Measurements from ENCODE around the gene POU5F1. TPM values are rescaled to one million over a fixed set of nuclear protein-coding genes. Genes with fewer than 3 reads are reported as not detected.
A peak's percentile ranks its signal among the peaks of the same experiment; 100 is the strongest.

The POU5F1 gene
- total and polyA plus RNA-seq, 2 donors from 2014 or later: 7.9 to 19.9 TPM

DNA sequence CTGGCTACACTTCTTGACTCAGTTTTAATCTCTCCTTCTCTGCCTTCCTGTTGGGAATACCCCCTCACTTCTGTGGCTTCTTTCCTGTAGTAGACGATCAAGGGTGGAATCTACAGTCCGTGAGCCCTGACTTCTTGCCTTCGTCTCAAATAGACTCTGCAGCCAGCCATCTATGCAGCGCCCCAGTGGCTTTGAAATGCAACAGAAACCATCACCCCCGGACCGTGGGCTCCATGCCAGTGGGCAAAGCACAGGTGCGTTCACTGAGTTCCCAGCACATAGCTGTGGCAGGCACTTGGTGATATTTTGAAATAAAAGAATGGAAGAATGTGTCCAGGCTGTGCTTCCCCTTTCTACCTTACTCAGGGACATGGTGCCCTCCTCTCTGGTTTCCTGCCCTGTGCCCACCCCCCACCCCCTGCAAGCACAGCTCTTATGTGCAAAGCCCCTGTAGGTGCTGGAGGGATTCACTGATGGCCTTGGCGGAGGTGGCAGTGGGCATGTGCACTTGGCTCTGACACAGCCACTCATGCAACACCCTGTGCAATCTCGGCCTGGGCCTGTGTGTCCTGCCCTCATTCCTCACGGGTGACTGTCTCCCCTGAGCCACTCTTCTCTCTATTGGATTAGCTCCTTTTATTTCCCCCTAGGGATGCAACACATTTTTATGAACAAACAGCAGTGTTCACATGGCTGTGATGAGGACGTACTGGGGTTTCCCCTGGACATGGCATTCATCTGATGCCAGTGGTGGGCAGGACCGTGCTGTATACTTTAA is 44.7 kb downstream of the POU5F1 start:
- no peak overlapping the region for H3K27ac ChIP-seq (ENCODE audit: low read depth in 2 of 2, low read length in 2 of 2)
- H3K4me3 ChIP-seq (ENCODE audit: low read length in 3 of 3): no peak overlapping the region
- no peak for DNase-seq
- intact Hi-C loops (cut with DNase I): no loop called here
- H3K4me1 ChIP-seq (ENCODE audit: control insufficient read depth in 2 of 3, insufficient read depth in 2 of 3, low read depth in 1 of 3, low read length in 3 of 3): peaks cover 0 to 11% (median 0%) of the 10 kb centered on the region in 3 donors
- TF ChIP-seq, protein P1, sequence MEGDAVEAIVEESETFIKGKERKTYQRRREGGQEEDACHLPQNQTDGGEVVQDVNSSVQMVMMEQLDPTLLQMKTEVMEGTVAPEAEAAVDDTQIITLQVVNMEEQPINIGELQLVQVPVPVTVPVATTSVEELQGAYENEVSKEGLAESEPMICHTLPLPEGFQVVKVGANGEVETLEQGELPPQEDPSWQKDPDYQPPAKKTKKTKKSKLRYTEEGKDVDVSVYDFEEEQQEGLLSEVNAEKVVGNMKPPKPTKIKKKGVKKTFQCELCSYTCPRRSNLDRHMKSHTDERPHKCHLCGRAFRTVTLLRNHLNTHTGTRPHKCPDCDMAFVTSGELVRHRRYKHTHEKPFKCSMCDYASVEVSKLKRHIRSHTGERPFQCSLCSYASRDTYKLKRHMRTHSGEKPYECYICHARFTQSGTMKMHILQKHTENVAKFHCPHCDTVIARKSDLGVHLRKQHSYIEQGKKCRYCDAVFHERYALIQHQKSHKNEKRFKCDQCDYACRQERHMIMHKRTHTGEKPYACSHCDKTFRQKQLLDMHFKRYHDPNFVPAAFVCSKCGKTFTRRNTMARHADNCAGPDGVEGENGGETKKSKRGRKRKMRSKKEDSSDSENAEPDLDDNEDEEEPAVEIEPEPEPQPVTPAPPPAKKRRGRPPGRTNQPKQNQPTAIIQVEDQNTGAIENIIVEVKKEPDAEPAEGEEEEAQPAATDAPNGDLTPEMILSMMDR (IDR thresholded peaks at IDR 0.05; ENCODE audit: borderline replicate concordance, extremely low read depth, insufficient read depth): no peak
- no peaks in the 10 kb centered on the region for H3K36me3 ChIP-seq (ENCODE audit: control insufficient read depth in 2 of 3, insufficient read depth in 3 of 3, low read length in 3 of 3)
- H3K9ac ChIP-seq (ENCODE audit: low read length in 3 of 3): no peak overlapping the region
- FAIRE-seq: no peak
- no peaks in the 10 kb centered on the region for H3K27me3 ChIP-seq (ENCODE audit: control insufficient read depth, insufficient read depth, low read length)
- H3K9me3 ChIP-seq (ENCODE audit: control insufficient read depth in 2 of 3, insufficient read depth in 1 of 3, low read length in 3 of 3): no peaks in the 10 kb centered on the region

DNA sequence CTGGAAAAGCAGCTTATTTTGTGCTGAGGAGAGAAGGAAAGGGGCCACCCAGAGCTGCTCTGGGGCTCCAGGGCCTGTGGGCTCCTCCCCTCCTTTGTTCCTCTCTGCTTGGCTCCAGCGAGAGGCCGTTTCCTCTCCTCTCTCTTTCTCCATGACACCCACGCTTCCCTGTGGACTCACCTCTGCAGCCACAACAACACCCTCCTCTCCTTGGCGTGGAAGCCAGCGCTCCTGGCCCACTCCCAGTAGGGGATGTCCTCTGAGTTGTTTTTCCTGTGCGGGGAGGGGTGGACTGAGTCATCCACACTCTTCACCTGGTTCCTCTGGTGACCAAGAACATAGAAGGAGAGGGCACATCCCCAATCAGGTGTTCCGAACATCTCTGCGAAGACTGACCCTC is 45.3 kb downstream of the POU5F1 start:
- Histone ChIP-seq H3K27ac (ENCODE audit: low read depth in 2 of 2, low read length in 2 of 2) (no peak overlapping the region), H3K36me3 (ENCODE audit: control insufficient read depth in 2 of 3, insufficient read depth in 3 of 3, low read length in 3 of 3) (no peaks in the 10 kb centered on the region), H3K9me3 (ENCODE audit: control insufficient read depth in 2 of 3, insufficient read depth in 1 of 3, low read length in 3 of 3) (no peaks in the 10 kb centered on the region), H3K9ac (ENCODE audit: low read length in 3 of 3) (no peak overlapping the region), H3K4me1 (ENCODE audit: control insufficient read depth in 2 of 3, insufficient read depth in 2 of 3, low read depth in 1 of 3, low read length in 3 of 3) (peaks cover 0 to 11% (median 0%) of the 10 kb centered on the region in 3 donors), H3K27me3 (ENCODE audit: control insufficient read depth, insufficient read depth, low read length) (no peaks in the 10 kb centered on the region), H3K4me3 (ENCODE audit: low read length in 3 of 3) (no peak overlapping the region)
- TF ChIP-seq, protein P1 (IDR thresholded peaks at IDR 0.05; ENCODE audit: borderline replicate concordance, extremely low read depth, insufficient read depth): no peak
- FAIRE-seq (no peak), DNase-seq (peak in 1 of 5 donors; percentile 91)
- intact Hi-C loops (cut with DNase I): no loop called here

DNA sequence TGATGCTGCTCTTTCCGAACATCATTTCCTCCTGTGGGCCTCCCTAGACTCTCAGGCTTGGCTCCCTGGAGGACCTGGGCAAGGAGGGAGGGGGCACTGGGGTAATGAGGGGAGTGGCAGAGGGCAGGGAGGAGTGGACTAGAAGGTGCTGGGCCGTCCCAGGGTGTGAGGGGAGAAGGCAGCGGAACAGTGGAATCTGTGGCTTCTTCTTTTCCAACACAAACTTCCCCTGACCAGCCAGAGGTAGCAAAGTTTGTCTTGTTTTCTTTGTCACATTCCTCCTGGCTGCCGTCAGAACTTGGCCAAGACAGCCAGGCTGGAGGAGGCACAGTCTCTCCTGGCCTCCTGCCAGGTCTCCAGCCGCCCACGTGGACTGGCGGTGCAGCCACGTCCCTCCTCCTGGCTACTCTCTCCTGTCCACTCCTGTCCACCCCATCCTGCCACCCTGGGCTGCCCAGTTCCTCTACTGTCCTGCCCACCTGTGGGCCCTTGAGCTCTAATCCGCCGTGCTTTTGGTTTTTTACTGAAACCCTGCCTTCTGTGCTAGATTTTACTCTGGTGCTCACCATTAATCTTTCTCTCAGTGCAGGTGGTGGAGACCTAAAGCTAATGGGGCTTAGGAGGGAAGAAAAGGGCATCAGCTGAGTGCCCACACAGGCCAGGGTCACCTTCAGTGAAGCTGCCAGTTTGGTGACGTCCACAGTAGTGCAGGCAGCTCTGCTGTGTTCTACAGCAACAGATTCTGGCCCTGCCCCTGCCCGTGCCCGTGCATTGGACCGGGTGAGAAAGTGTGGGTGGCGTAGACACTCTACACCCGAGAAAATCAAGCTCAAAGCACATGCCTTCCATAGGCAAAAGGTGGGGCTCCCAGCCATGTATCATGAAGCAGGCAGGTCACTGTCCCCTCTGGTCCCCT is 47.4 kb downstream of the POU5F1 start:
- Histone ChIP-seq H3K4me3 (ENCODE audit: low read length in 3 of 3) (no peak overlapping the region), H3K36me3 (ENCODE audit: control insufficient read depth in 2 of 3, insufficient read depth in 3 of 3, low read length in 3 of 3) (no peaks in the 10 kb centered on the region), H3K9me3 (ENCODE audit: control insufficient read depth in 2 of 3, insufficient read depth in 1 of 3, low read length in 3 of 3) (no peaks in the 10 kb centered on the region), H3K27ac (ENCODE audit: low read depth in 2 of 2, low read length in 2 of 2) (peak overlapping the region; percentile 51 to 59), H3K4me1 (ENCODE audit: control insufficient read depth in 2 of 3, insufficient read depth in 2 of 3, low read depth in 1 of 3, low read length in 3 of 3) (peaks cover 0 to 11% (median 0%) of the 10 kb centered on the region in 3 donors), H3K9ac (ENCODE audit: low read length in 3 of 3) (no peak overlapping the region), H3K27me3 (ENCODE audit: control insufficient read depth, insufficient read depth, low read length) (no peaks in the 10 kb centered on the region)
- TF ChIP-seq, protein P1 (IDR thresholded peaks at IDR 0.05; ENCODE audit: borderline replicate concordance, extremely low read depth, insufficient read depth): no peak
- intact Hi-C loops (cut with DNase I): no loop called here
- FAIRE-seq (no peak), DNase-seq (peak in 4 of 5 donors; percentile 83 to 96 (median 91))

All from kidney (tissue), 14 donors.